Nephron (organoid): ENCODE results near the gene LAT.
"Not testable (repeated sequence)": the region's sequence is repeated elsewhere in the genome, so short reads cannot be mapped to it uniquely, and the experiment has no call there.

Experiments
- H3K27ac Mint-ChIP-seq, 3 experiments: 2 replicates each; pipeline ENCODE4 v1.8.0; 2020; ENCODE audit warnings: mixed read lengths in 3 of 3, mild to moderate bottlenecking in 2 of 3, moderate library complexity in 1 of 3
- H3K27me3 Mint-ChIP-seq: 2 replicates; pipeline ENCODE4 v1.8.0; 2021; ENCODE audit warnings: low read depth, mild to moderate bottlenecking, moderate library complexity, mixed read lengths
- H3K36me3 Mint-ChIP-seq: 2 replicates; pipeline ENCODE4 v1.8.0; 2020; ENCODE audit warnings: low read depth, mixed read lengths
- H3K4me1 Mint-ChIP-seq: 2 replicates; pipeline ENCODE4 v1.8.0; 2020; ENCODE audit warnings: mixed read lengths
- H3K4me3 Mint-ChIP-seq, 3 experiments: 2 replicates each; pipeline ENCODE4 v1.8.0; 2020; ENCODE audit warnings: mild to moderate bottlenecking in 3 of 3, mixed read lengths in 3 of 3, moderate library complexity in 2 of 3
- H3K9me3 Mint-ChIP-seq: 2 replicates; pipeline ENCODE4 v1.8.0; 2020; ENCODE audit warnings: mixed read lengths
- TF ChIP-seq, protein P1 (sequence below), 3 experiments: fragments of 200-600 bp; sonication (generic); IDR thresholded peaks; one replicate each; pipeline ENCODE4 v1.5.0; 2021; ENCODE audit warnings: antibody characterized with exemption in 3 of 3; ENCODE audit not compliant: unreplicated experiment in 3 of 3

Gene LAT

DNA sequence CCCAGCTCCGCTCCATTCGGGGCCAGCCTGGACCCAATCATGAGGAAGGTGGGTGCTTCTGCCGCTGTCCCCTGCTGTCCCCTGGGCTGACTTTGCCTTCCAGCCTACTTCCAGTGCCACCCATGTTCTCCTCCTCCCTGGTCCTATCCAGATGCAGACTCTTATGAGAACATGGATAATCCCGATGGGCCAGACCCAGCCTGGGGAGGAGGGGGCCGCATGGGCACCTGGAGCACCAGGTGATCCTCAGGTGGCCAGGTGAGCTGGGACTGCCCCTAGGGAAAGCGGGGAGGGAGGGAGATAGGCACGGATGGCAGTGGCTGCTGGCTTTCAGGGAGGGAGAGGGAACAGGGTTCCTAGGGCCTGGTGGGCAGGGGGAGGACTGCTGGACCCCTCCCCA lies 46.1 kb upstream of the LAT start:
- Mint-ChIP-seq H3K27ac (no peak overlapping the region), H3K4me3 (no peak overlapping the region), H3K9me3 (no peaks in the 10 kb centered on the region), H3K36me3 (no peaks in the 10 kb centered on the region), H3K27me3 (peaks cover under 1% of the 10 kb centered on the region), H3K4me1 (peaks cover 7% of the 10 kb centered on the region)
- TF ChIP-seq, protein P1, sequence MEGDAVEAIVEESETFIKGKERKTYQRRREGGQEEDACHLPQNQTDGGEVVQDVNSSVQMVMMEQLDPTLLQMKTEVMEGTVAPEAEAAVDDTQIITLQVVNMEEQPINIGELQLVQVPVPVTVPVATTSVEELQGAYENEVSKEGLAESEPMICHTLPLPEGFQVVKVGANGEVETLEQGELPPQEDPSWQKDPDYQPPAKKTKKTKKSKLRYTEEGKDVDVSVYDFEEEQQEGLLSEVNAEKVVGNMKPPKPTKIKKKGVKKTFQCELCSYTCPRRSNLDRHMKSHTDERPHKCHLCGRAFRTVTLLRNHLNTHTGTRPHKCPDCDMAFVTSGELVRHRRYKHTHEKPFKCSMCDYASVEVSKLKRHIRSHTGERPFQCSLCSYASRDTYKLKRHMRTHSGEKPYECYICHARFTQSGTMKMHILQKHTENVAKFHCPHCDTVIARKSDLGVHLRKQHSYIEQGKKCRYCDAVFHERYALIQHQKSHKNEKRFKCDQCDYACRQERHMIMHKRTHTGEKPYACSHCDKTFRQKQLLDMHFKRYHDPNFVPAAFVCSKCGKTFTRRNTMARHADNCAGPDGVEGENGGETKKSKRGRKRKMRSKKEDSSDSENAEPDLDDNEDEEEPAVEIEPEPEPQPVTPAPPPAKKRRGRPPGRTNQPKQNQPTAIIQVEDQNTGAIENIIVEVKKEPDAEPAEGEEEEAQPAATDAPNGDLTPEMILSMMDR (IDR thresholded peaks at IDR 0.05; ENCODE audit: unreplicated experiment in 3 of 3): no peak

DNA sequence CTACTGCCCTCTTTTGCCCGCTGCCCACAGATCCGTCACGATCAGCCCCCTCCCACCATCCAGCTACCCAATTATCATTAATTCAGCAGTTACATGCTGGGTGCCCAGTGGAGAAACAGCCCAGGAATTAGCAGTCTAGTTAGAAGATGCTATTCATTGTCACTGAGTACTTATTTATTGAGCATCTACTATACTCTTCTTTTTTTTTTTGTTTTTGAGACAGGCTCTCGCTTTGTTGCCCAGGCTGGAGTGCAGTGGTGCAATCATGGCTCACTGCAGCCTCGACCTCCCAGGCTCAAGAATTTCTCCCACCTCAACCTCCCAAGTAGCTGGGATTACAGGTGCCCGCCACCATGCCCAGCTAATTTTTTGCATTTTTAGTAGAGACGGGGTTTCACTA lies 45.0 kb upstream of the LAT start:
- not testable (repeated sequence) for H3K27ac Mint-ChIP-seq, H3K36me3 Mint-ChIP-seq, H3K27me3 Mint-ChIP-seq, H3K9me3 Mint-ChIP-seq, H3K4me3 Mint-ChIP-seq
- H3K4me1 Mint-ChIP-seq: peaks cover 11% of the 10 kb centered on the region

DNA sequence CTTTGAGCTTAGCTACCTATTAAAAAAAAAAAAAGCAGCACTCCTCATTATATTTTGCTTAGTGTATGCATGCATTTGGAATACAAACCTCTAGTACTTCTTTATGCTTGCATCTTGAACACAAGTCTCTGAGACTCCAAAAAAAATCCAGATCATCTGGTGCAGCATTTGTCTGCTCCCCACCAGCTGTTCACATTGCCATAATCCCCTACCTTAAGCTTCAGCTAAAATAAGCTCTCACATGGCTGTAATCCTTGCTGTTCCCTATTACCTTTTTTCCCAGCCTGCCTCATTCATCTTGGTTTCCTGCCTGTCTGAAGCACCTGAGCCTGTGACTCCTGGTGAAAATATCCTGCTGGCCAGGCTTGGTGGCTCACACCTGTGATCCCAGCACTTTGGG lies 41.6 kb upstream of the LAT start:
- Mint-ChIP-seq H3K36me3 (no peaks in the 10 kb centered on the region), H3K9me3 (no peaks in the 10 kb centered on the region), H3K27ac (peak overlapping the region in 2 of 3 experiments; percentile 49 to 79), H3K4me3 (no peak overlapping the region), H3K27me3 (peaks cover 12% of the 10 kb centered on the region), H3K4me1 (peaks cover 17% of the 10 kb centered on the region)
- TF ChIP-seq, protein P1 (IDR thresholded peaks at IDR 0.05; ENCODE audit: unreplicated experiment in 3 of 3): no peak

DNA sequence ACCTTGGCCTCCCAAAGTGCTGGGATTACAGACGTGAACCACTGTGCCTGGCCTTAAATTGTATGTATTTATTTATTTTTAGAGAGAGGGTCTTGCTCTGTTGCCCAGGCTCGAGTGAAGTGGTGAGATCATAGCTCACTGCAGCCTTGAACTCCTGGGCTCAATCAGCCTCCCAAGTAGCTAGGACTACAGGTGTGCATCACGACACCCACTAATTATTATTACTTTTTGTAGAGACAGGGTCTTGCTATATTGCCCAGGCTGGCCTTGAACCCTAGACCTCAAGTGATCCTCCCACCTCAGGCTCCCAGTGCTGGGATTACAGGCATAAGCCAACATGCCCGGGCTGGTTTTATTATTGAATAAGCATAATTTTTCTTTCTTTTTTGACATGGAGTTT lies 38.2 kb upstream of the LAT start:
- no peak overlapping the region for H3K4me3 Mint-ChIP-seq
- H3K4me1 Mint-ChIP-seq: peaks cover 21% of the 10 kb centered on the region
- H3K36me3 Mint-ChIP-seq: no peaks in the 10 kb centered on the region
- TF ChIP-seq, protein P1 (IDR thresholded peaks at IDR 0.05; ENCODE audit: unreplicated experiment in 3 of 3): no peak
- peaks cover 12% of the 10 kb centered on the region for H3K27me3 Mint-ChIP-seq
- H3K9me3 Mint-ChIP-seq: no peaks in the 10 kb centered on the region
- H3K27ac Mint-ChIP-seq: no peak overlapping the region

DNA sequence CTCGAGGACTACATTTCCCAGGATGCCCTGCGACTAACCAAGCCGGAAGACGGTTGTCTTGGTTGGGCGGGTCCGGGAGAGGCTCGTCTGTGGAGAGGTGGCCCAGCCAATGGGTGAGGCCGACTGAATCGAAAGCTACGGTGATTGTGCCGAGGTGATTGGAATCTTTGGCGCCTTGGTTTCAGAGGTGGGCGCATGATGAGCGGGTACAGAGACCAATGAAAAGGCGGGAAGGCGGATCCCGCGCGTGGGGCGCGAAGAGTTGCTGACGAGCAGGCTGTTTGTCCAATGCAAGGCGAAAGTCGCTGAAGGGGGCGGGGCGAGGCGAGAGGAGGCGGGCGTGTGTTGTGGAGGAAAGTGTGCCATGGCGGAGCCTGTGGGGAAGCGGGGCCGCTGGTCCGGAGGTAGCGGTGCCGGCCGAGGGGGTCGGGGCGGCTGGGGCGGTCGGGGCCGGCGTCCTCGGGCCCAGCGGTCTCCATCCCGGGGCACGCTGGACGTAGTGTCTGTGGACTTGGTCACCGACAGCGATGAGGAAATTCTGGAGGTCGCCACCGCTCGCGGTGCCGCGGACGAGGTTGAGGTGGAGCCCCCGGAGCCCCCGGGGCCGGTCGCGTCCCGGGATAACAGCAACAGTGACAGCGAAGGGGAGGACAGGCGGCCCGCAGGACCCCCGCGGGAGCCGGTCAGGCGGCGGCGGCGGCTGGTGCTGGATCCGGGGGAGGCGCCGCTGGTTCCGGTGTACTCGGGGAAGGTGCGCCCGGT lies 34.0 kb upstream of the LAT start, which contains the start of gene NFATC2IP:
NFATC2IP (plus strand) TSS at position 290 of the 762 bp plus-strand sequence; CDS start at position 365, 75 bp downstream.
- H3K27me3 Mint-ChIP-seq: peaks cover 8% of the 10 kb centered on the region
- peaks cover 12% of the 10 kb centered on the region for H3K4me1 Mint-ChIP-seq
- peak within 1 kb of the TSS; percentile 14 to 72 (median 50) for H3K27ac Mint-ChIP-seq
- peak within 1 kb of the TSS; percentile 89 to 92 (median 90) for H3K4me3 Mint-ChIP-seq
- H3K9me3 Mint-ChIP-seq: no peaks in the 10 kb centered on the region
- TF ChIP-seq, protein P1 (IDR thresholded peaks at IDR 0.05; ENCODE audit: unreplicated experiment in 3 of 3): no peak
- peaks cover 21% of the 10 kb centered on the region for H3K36me3 Mint-ChIP-seq

DNA sequence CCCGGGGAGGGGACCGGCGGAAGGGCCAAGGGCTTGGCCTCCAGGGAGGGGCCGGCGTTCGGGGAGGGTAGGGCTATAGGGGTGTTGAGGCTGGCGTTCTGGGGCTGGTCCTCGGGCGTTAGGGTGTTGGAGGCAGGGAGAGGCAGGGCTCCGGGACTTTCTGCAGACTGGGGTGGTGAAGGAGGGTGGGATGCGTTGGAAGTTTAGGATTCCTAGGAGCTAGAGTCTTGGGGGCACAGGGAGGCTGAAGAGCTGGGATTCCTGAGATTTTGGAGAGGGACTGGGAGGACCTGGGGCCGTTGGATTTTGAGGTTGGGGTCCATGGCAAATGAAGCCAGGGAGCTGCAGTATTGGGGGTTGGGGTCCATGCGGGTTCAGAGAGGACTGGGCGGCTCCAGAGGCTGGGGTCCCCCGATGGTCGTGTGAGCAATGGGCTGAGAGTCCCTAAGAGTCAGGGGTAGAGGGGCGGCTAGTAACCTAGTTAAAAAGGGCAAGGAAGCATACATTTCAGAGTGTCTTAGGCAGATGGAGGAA lies 33.4 kb upstream of the LAT start:
- Mint-ChIP-seq H3K36me3 (peaks cover 26% of the 10 kb centered on the region), H3K4me1 (peaks cover 11% of the 10 kb centered on the region), H3K27me3 (peaks cover 7% of the 10 kb centered on the region), H3K9me3 (no peaks in the 10 kb centered on the region), H3K27ac (peak overlapping the region in 2 of 3 experiments; percentile 31 to 43), H3K4me3 (peak overlapping the region; percentile 89 to 92 (median 90))
- TF ChIP-seq, protein P1 (IDR thresholded peaks at IDR 0.05; ENCODE audit: unreplicated experiment in 3 of 3): no peak
